ACC112 (cell line): ENCODE results near the gene CELSR2.

Experiments
- H2AFZ ChIP-seq: fragments of 200-600 bp; sonication (generic); one replicate; pipeline ENCODE4 v1.6.0; 2017; ENCODE audit warnings: antibody characterized with exemption, low read length; ENCODE audit not compliant: unreplicated experiment
- H3K27ac ChIP-seq: fragments of 200-600 bp; sonication (generic); 2 replicates; pipeline ENCODE4 v1.5.1; 2014; ENCODE audit warnings: low read depth, mild to moderate bottlenecking, antibody characterized with exemption, low read length, moderate library complexity
- H3K27me3 ChIP-seq: fragments of 200-600 bp; sonication (generic); 2 replicates; pipeline ENCODE4 v1.6.1; 2014; ENCODE audit warnings: mild to moderate bottlenecking, antibody characterized with exemption, low read length, moderate library complexity, mixed read lengths; ENCODE audit not compliant: insufficient read depth
- H3K36me3 ChIP-seq: fragments of 200-600 bp; sonication (generic); 2 replicates; pipeline ENCODE4 v1.6.1; 2016; ENCODE audit warnings: mild to moderate bottlenecking, antibody characterized with exemption, low read length, moderate library complexity, mixed read lengths; ENCODE audit not compliant: insufficient read depth
- H3K4me1 ChIP-seq: fragments of 200-600 bp; sonication (generic); one replicate; pipeline ENCODE4 v1.6.1; 2016; ENCODE audit warnings: low read length, mixed read lengths; ENCODE audit not compliant: insufficient read depth, unreplicated experiment, control insufficient read depth
- H3K4me3 ChIP-seq: fragments of 200-600 bp; sonication (generic); 2 replicates; pipeline ENCODE4 v1.5.1; 2014; ENCODE audit warnings: mild to moderate bottlenecking, low read depth, low read length
- H3K79me2 ChIP-seq: fragments of 200-600 bp; sonication (generic); one replicate; pipeline ENCODE4 v1.6.0; 2016; ENCODE audit warnings: low read length; ENCODE audit not compliant: control insufficient read depth, unreplicated experiment, insufficient read depth

The CELSR2 gene

GRCh38 chr1:109259674-109260557 is 10.6 kb downstream of the CELSR2 start:
- Histone ChIP-seq H3K4me3 (no peak overlapping the region), H3K4me1 (no peaks in the 10 kb centered on the region), H3K27ac (no peak overlapping the region), H3K36me3 (no peaks in the 10 kb centered on the region), H3K79me2 (no peaks in the 10 kb centered on the region), H2AFZ (no peak overlapping the region), H3K27me3 (no peaks in the 10 kb centered on the region)

- Histone ChIP-seq H3K27ac (no peak overlapping the region), H3K4me1 (no peaks in the 10 kb centered on the region), H3K4me3 (no peak overlapping the region), H3K27me3 (no peaks in the 10 kb centered on the region), H3K36me3 (no peaks in the 10 kb centered on the region), H3K79me2 (no peaks in the 10 kb centered on the region), H2AFZ (no peak overlapping the region)
Measured at GRCh38 chr1:109261006-109261405, 11.7 kb downstream of the CELSR2 start.

DNA sequence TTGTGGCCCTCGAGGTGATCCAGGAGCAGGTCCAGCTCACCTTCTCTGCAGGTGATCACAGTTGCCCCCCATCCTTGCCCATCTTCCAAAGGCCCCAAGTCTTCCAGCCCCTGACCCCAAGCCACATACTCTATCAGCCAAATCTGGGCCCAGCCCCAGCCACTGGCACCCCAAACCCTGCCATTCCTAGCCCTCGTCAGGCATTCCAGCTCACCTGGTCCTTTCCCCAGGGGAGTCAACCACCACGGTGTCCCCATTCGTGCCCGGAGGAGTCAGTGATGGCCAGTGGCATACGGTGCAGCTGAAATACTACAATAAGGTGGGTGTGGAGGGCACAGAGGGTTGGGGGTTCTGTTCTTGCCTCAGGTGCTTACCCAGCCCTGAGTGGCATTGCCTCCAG is 12.2 kb downstream of the CELSR2 start:
- H3K4me1 ChIP-seq, result no peaks in the 10 kb centered on the region
- H3K27ac ChIP-seq, result no peak overlapping the region
- H2AFZ ChIP-seq, result no peak overlapping the region
- H3K79me2 ChIP-seq, result no peaks in the 10 kb centered on the region
- H3K36me3 ChIP-seq, result no peaks in the 10 kb centered on the region
- H3K27me3 ChIP-seq, result no peaks in the 10 kb centered on the region
- H3K4me3 ChIP-seq, result no peak overlapping the region

GRCh38 chr1:109262231-109263055 is 13.1 kb downstream of the CELSR2 start:
- H2AFZ ChIP-seq, result no peak overlapping the region
- no peaks in the 10 kb centered on the region for H3K79me2 ChIP-seq
- H3K4me1 ChIP-seq, result no peaks in the 10 kb centered on the region
- no peak overlapping the region for H3K27ac ChIP-seq
- no peak overlapping the region for H3K4me3 ChIP-seq
- no peaks in the 10 kb centered on the region for H3K36me3 ChIP-seq
- H3K27me3 ChIP-seq, result no peaks in the 10 kb centered on the region

- Histone ChIP-seq H3K36me3 (no peaks in the 10 kb centered on the region), H3K27ac (no peak overlapping the region), H3K27me3 (no peaks in the 10 kb centered on the region), H2AFZ (peak overlapping the region; percentile 4), H3K79me2 (no peaks in the 10 kb centered on the region), H3K4me1 (no peaks in the 10 kb centered on the region), H3K4me3 (no peak overlapping the region)
Measured at GRCh38 chr1:109263234-109263596, 13.9 kb downstream of the CELSR2 start.

- Histone ChIP-seq H3K79me2 (no peaks in the 10 kb centered on the region), H3K4me3 (no peak overlapping the region)
Measured at GRCh38 chr1:109263597-109264378, 14.4 kb downstream of the CELSR2 start.

DNA sequence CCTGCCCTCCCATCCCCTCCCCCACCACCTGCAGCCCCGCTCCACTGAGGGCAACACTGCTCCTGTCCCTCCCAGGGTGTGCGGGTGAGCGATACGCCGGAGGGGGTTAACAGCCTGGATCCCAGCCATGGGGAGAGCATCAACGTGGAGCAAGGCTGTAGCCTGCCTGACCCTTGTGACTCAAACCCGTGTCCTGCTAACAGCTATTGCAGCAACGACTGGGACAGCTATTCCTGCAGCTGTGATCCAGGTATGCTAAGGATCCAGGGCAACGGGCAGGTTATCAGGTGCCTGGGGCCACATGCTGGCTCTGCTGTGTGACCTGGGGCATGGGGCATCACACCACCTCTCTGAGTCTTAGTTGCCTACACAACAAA is 15.0 kb downstream of the CELSR2 start:
- Histone ChIP-seq H3K79me2 (no peaks in the 10 kb centered on the region), H3K36me3 (no peaks in the 10 kb centered on the region), H3K4me1 (no peaks in the 10 kb centered on the region), H2AFZ (no peak overlapping the region), H3K27ac (no peak overlapping the region), H3K27me3 (no peaks in the 10 kb centered on the region), H3K4me3 (no peak overlapping the region)

More at GRCh38 chr1:109263597-109264378, 14.4 kb downstream of the CELSR2 start:
- H3K27me3 ChIP-seq, result no peaks in the 10 kb centered on the region
- H3K27ac ChIP-seq, result no peak overlapping the region
- no peaks in the 10 kb centered on the region for H3K4me1 ChIP-seq
- H2AFZ ChIP-seq, result peak overlapping the region; percentile 4
- H3K36me3 ChIP-seq, result no peaks in the 10 kb centered on the region

DNA sequence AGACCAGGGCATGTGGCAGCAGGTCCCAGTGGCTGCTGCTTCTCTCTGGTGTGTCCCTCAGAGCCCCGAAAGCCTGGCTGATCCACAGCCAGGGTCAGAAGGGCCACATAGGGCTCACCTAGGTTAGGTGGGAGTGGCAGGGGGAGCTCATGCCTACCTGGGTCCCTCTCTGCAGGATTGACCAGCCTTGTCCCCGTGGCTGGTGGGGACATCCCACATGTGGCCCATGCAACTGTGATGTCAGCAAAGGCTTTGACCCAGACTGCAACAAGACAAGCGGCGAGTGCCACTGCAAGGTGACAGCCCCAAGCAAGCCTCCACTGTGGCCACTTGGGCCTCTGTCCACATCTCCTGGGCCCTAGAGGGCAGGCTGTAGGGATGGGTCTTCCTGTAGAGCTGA is 15.7 kb downstream of the CELSR2 start:
- H3K4me1 ChIP-seq, result no peaks in the 10 kb centered on the region
- H3K27me3 ChIP-seq, result no peaks in the 10 kb centered on the region
- no peak overlapping the region for H3K4me3 ChIP-seq
- no peaks in the 10 kb centered on the region for H3K36me3 ChIP-seq
- H2AFZ ChIP-seq, result no peak overlapping the region
- H3K79me2 ChIP-seq, result no peaks in the 10 kb centered on the region
- H3K27ac ChIP-seq, result no peak overlapping the region

- H3K27ac ChIP-seq, result no peak overlapping the region
- no peaks in the 10 kb centered on the region for H3K79me2 ChIP-seq
- H3K4me1 ChIP-seq, result no peaks in the 10 kb centered on the region
- no peaks in the 10 kb centered on the region for H3K36me3 ChIP-seq
- no peak overlapping the region for H2AFZ ChIP-seq
- H3K4me3 ChIP-seq, result no peak overlapping the region
- no peaks in the 10 kb centered on the region for H3K27me3 ChIP-seq
Measured at GRCh38 chr1:109265741-109266330, 16.5 kb downstream of the CELSR2 start.

GRCh38 chr1:109266965-109267364 is 17.6 kb downstream of the CELSR2 start:
- Histone ChIP-seq H3K27me3 (no peaks in the 10 kb centered on the region), H2AFZ (no peak overlapping the region), H3K79me2 (no peaks in the 10 kb centered on the region), H3K4me1 (no peaks in the 10 kb centered on the region), H3K4me3 (no peak overlapping the region), H3K36me3 (no peaks in the 10 kb centered on the region), H3K27ac (no peak overlapping the region)
